Measurements from ENCODE around the gene RPS21.

RPS21 gene

DNA sequence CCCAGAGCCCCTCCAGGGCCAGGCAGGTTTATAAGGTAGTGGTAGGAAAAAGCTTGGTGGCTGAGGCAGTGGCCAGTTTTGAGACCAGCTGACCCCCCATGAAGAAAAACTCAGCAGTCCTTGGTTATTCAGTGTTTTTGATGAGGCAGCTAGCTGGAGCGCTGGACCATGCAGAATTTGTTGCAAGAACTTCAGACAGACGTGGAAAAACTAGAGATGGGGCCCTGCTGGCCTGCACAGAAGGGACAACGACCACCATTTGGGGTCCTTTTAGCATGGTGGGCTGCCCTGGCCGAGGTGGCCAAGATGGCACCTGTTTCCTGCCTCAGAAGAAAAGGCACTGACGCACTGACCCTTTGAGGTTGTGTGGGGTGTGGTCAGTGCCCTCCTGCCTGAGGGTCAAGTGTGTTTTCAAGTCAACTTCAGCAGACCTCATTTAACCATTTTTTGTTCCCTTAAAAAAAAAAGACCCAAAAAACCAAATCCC, 2.7 kb downstream of the RPS21 start:
- Mint-ChIP-seq H3K27ac (peak overlapping the region; percentile 86), H3K4me3 (no peak overlapping the region), H3K4me1 (peaks cover 36 to 57% of the 10 kb centered on the region in 2 donors), H3K36me3 (peaks cover 41 to 58% of the 10 kb centered on the region in 2 donors), H3K27me3 (no peaks in the 10 kb centered on the region), H3K9me3 (no peaks in the 10 kb centered on the region)
- no peak for DNase-seq
- ATAC-seq (replicated peaks) = no peak

DNA sequence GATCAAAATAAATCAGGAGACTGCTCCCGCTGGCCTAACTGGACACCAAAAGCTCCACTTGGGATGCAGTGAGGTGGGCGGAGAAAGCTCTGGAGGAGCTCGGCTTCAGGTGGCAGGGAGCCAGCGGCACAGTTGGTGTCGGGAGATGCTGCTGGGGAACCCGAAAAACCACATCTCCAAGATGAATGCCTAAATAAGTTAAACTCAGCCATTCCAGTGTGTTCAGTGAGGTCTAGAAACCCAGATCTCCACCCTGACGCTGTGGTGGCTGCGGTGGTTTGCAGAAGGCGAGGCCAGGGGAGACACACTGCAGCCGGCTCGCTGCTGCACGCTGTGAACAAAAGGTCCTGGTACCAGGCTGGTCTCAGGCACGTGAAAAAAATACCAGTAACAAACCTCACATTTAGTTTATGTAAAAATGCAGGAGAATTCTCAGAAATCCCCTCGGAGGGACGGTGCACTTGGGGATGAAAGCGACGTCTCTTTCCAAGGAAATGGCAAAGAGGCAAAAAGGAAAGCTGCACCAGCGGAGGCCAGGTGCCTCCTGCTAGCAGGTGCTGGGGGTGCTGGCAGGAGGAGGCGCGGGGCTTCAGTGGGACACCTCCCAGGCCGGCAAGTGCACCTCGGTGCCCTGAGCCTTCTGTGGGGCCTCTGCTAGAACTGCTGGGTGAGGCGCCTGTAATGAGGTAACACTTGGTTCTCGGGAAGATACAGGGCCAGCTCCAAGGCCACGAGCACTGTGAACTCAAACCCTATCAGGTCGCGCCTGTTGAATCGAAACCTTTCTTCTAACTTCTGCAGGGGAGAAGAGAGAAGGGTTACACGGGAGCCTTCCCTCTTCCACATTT, 3.6 kb downstream of the RPS21 start:
- Mint-ChIP-seq H3K27ac (peak overlapping the region; percentile 86), H3K4me3 (peak overlapping the region in 1 of 2 donors; percentile 25)

DNA sequence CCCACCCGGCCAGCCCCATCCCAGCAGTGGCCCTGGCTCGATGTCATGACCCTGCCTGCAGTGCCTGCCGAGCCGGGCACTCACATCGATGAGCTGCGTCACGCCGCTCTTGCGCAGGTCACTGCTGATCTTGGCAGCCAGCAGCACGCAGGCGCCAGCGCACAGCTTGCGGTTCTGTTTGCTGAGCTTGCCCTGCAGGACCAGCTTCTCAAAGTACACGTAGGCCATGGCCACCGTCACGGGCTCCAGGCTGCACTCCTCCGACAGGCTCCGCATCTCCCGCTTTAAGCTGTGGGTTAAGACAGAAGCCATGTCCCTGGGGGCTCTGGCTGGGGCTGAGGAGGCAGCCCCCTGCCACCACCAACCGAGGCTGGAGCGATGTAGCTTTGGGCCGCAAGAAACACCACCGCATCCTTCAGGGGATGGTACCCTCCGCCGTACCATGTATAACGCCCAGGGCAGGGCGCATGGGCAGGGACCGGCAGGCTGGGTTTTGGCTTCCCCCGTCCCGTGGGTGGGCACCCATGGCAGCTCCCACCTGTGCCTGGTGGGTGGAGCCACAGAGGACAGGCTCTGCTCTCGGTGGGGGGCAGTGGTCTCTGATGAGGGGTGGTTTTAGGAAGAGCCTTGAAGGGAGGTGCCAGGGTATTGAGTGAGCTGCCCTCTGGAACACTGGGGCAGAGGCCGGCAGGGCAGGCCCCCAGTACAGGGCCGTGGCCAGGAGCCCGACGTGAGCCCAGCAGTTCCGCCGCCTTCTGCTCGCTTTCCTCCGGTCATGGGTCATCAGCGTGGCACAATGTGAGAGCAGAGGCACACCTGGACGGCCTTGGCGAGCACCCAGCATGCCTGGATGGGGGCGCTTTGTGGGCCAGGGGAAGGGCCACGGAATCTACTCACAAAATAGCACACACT, 4.5 kb downstream of the RPS21 start:
- DNase-seq (no peak), ATAC-seq (replicated peaks) (no peak)
- Mint-ChIP-seq H3K36me3 (peaks cover 46 to 59% of the 10 kb centered on the region in 2 donors), H3K4me3 (no peak overlapping the region), H3K9me3 (no peaks in the 10 kb centered on the region), H3K27me3 (no peaks in the 10 kb centered on the region), H3K27ac (peak overlapping the region; percentile 66), H3K4me1 (peaks cover 26 to 42% of the 10 kb centered on the region in 2 donors)

More for the DNA sequence above, 3.6 kb downstream of the RPS21 start:
- ATAC-seq (replicated peaks) = no peak
- Mint-ChIP-seq H3K36me3 (peaks cover 45 to 63% of the 10 kb centered on the region in 2 donors), H3K27me3 (no peaks in the 10 kb centered on the region), H3K4me1 (peaks cover 31 to 50% of the 10 kb centered on the region in 2 donors), H3K9me3 (no peaks in the 10 kb centered on the region)
- DNase-seq = no peak

- Mint-ChIP-seq H3K27ac (peak overlapping the region; percentile 66), H3K4me1 (peaks cover 26 to 42% of the 10 kb centered on the region in 2 donors), H3K4me3 (no peak overlapping the region), H3K27me3 (no peaks in the 10 kb centered on the region), H3K9me3 (no peaks in the 10 kb centered on the region), H3K36me3 (peaks cover 46 to 61% of the 10 kb centered on the region in 2 donors)
- DNase-seq = no peak
- ATAC-seq (replicated peaks) = no peak
Measured at GRCh38 chr20:62392077-62392418, 5.1 kb downstream of the RPS21 start.

DNA sequence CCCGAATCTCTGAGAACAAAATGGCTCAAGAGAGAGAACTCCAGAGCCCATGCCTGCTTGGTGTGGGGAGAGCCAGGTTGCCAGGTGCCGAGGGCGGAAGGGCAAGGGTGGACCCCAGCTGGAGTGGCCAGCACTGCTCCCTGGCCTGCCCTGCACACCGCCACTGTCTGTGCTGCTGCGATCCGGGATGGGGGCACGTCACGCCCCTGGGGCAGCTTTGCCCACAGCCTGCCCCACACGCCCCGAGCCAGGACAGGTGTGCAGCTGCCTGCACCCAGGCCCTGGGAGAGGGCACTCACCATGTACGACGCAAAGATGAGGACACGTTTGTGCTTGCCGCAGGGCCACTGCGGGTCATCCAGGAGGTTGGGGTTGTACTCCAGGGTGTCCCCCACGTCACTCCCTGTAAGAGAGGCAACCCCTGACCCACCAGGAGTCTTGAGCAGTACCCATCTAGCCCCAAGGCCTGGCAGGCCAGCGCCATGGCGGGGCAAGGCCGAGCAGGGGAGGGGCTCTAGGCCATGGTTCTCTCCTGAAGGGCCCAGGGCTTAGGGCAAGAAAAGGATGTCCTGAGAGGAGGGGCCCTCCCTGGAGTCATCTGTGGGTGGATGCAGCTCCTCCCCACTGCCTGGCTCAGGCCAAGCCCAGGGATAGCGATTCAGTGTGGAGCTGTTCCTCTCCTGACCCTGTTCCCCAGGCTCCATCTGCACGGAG, 5.9 kb downstream of the RPS21 start:
- Mint-ChIP-seq H3K27me3 (no peaks in the 10 kb centered on the region), H3K9me3 (peaks cover 2 to 3% of the 10 kb centered on the region in 2 donors), H3K4me1 (peaks cover 22 to 38% of the 10 kb centered on the region in 2 donors), H3K4me3 (no peak overlapping the region), H3K36me3 (peaks cover 48 to 63% of the 10 kb centered on the region in 2 donors), H3K27ac (no peak overlapping the region)
- no peak for ATAC-seq (replicated peaks)
- no peak for DNase-seq

GRCh38 chr20:62393335-62393665, 6.4 kb downstream of the RPS21 start:
- DNase-seq = no peak
- Mint-ChIP-seq H3K27me3 (no peaks in the 10 kb centered on the region), H3K36me3 (peaks cover 48 to 63% of the 10 kb centered on the region in 2 donors), H3K4me3 (no peak overlapping the region), H3K9me3 (peaks cover 4 to 8% of the 10 kb centered on the region in 2 donors), H3K4me1 (peaks cover 18 to 33% of the 10 kb centered on the region in 2 donors), H3K27ac (peak overlapping the region; percentile 51)
- ATAC-seq (replicated peaks) = no peak

- Mint-ChIP-seq H3K4me3 (no peak overlapping the region), H3K4me1 (peaks cover 17 to 28% of the 10 kb centered on the region in 2 donors)
Measured at GRCh38 chr20:62393830-62394229, 6.9 kb downstream of the RPS21 start.

GRCh38 chr20:62394248-62395245, 7.6 kb downstream of the RPS21 start:
- Mint-ChIP-seq H3K4me1 (peaks cover 12 to 20% of the 10 kb centered on the region in 2 donors), H3K9me3 (peaks cover 4 to 8% of the 10 kb centered on the region in 2 donors), H3K4me3 (no peak overlapping the region), H3K36me3 (peaks cover 36 to 51% of the 10 kb centered on the region in 2 donors), H3K27ac (no peak overlapping the region), H3K27me3 (no peaks in the 10 kb centered on the region)
- DNase-seq = no peak
- ATAC-seq (replicated peaks) = no peak

More at GRCh38 chr20:62393830-62394229, 6.9 kb downstream of the RPS21 start:
- H3K27ac Mint-ChIP-seq = no peak overlapping the region
- ATAC-seq (replicated peaks) (no peak), DNase-seq (no peak)
- H3K27me3 Mint-ChIP-seq = no peaks in the 10 kb centered on the region
- peaks cover 4 to 8% of the 10 kb centered on the region in 2 donors for H3K9me3 Mint-ChIP-seq
- H3K36me3 Mint-ChIP-seq = peaks cover 44 to 58% of the 10 kb centered on the region in 2 donors

DNA sequence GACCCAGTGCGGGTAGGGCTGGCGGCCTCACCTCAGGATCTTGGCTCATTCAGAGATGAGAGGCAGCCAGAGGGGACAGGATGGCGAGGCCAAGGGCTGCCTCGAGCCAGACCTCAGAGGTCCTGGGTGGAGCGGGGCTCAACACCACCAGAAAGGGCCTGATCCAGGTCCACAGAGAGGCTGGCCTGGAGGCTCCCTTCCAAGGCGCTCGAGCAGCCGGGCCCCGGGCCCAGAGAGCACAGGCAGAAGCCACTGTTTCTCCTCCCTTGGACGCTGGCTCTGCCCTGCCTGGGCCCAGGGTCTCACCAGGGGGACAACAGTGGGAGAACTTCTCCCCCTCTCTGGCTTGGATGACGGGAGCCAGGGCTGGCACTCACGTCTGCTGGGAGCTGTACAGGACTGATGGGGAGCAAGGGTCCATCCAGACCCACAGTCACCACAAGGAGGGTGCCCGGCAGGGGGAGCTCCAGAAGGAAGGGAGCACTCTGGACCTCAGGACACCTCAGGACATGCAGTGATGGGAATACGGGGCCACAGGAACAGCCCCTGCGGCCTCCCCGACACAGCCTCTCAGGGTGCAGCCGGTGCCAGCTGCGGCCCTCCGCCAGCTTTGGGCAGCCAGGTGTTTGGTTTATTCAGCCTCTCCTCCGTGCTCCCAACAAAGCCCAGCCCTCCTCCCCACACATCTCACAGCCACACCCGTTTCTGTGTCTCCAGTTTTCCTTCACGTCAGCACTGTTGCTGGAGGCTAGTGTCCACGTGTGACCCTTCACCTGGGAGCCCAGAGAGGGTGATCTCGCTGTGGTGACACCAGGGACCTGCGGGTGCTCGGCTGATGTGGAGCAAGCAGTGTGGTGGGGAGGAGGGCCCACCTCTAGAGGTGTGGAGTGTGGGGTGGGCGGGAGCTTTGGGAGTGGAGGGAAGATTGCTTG, 8.7 kb downstream of the RPS21 start:
- H3K27me3 Mint-ChIP-seq = no peaks in the 10 kb centered on the region
- H3K36me3 Mint-ChIP-seq = peaks cover 28 to 46% of the 10 kb centered on the region in 2 donors
- peaks cover 4 to 8% of the 10 kb centered on the region in 2 donors for H3K9me3 Mint-ChIP-seq

GRCh38 chr20:62396367-62397239, 9.7 kb downstream of the RPS21 start:
- Mint-ChIP-seq H3K27me3 (no peaks in the 10 kb centered on the region), H3K4me1 (peaks cover 10 to 18% of the 10 kb centered on the region in 2 donors), H3K9me3 (peaks cover 4 to 8% of the 10 kb centered on the region in 2 donors), H3K4me3 (no peak overlapping the region), H3K27ac (peak overlapping the region; percentile 28), H3K36me3 (peaks cover 32 to 45% of the 10 kb centered on the region in 2 donors)
- DNase-seq (no peak), ATAC-seq (replicated peaks) (no peak)

More for the DNA sequence above, 8.7 kb downstream of the RPS21 start:
- H3K4me3 Mint-ChIP-seq = no peak overlapping the region
- ATAC-seq (replicated peaks) = no peak
- no peak for DNase-seq
- H3K27ac Mint-ChIP-seq = no peak overlapping the region
- H3K4me1 Mint-ChIP-seq = peaks cover 8 to 18% of the 10 kb centered on the region in 2 donors

DNA sequence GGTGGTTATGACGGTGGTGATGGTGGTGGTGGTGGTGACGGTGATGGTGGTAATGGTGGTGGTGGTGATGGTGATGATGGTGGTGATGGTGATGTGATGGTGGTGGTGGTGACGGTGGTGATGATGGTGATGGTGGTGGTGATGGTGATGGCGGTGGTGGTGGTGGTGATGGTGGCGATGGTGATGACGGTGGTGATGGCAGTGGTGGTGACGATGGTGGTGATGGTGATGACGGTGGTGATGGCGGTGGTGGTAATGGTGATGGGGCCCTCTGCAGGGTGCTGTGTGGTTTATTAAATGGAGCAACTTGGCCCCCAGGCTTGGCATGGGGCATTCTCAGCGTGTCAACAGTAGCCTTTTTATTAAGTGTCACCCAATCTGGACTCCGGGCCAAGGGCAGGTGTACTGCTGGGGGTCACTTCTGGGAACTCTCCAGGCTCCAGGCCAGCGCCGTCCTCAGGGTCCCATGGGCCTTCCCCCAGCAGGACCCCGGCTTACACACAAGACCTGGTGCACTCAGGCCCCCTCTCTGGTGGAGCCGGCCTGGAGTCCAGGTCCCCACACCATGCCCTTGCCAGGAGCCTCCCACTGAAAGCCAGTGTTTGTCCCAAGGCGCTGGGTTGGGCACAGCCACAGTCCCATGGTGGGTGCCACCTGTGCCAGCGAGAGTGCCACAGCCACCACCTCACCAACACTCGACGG, 11.4 kb downstream of the RPS21 start:
- Mint-ChIP-seq H3K4me3 (no peak overlapping the region), H3K4me1 (peaks cover 12 to 24% of the 10 kb centered on the region in 2 donors), H3K9me3 (peaks cover 4 to 8% of the 10 kb centered on the region in 2 donors), H3K27me3 (no peaks in the 10 kb centered on the region), H3K36me3 (peaks cover 27 to 43% of the 10 kb centered on the region in 2 donors), H3K27ac (no peak overlapping the region)
- DNase-seq (no peak), ATAC-seq (replicated peaks) (no peak)

All from stimulated activated naive B cell treated with anti-CD40 and anti-IgM and Interleukin-4, amounts not matched to agents 10 μg/mL and 1 μg/mL and 100 μg/mL, for 72 hours (primary cell).